ENCODE measurements around the gene CACNG6. TPM values are rescaled to one million over a fixed set of nuclear protein-coding genes. Genes with fewer than 3 reads are reported as not detected.
"Not testable (repeated sequence)": the region's sequence is repeated elsewhere in the genome, so short reads cannot be mapped to it uniquely, and the experiment has no call there.

CACNG6 gene
- polyA plus RNA-seq, 1 donor (not counting 4 experiments of a cell fraction or from before 2014, with no cell fraction given), result not detected

GRCh38 chr19:54035215-54036178, 44.1 kb downstream of the CACNG6 start:
- dilution Hi-C loops (cut with MboI; ENCODE audit: extremely low pct_ligation_motif_present, low sequenced_read_pairs), result loop anchor here (25.0 kb wide), 1 partner anchor 98 kb away; no protein-coding TSS in a partner anchor
- Histone ChIP-seq H3K9ac (ENCODE audit: control insufficient read depth, extremely low read depth, insufficient read depth, low read length) (no peak overlapping the region), H3K27me3 (ENCODE audit: control insufficient read depth, extremely low read depth, insufficient read depth, low read length) (no peaks in the 10 kb centered on the region), H4K20me1 (ENCODE audit: control insufficient read depth, extremely low read depth, insufficient read depth, low read length) (no peaks in the 10 kb centered on the region), H3K9me1 (ENCODE audit: control insufficient read depth, extremely low read depth, insufficient read depth, low read length) (no peaks in the 10 kb centered on the region), H3K9me3 (ENCODE audit: control insufficient read depth, low read depth, low read length) (no peaks in the 10 kb centered on the region), H3K4me3 (ENCODE audit: control insufficient read depth in 2 of 3, extremely low read depth in 1 of 3, insufficient read depth in 2 of 3, low read depth in 1 of 3, low read length in 3 of 3) (no peak overlapping the region), H3K4me2 (ENCODE audit: control insufficient read depth, extremely low read depth, insufficient read depth, low read depth, low read length) (peak overlapping the region; percentile 32), H3K4me1 (ENCODE audit: control insufficient read depth, extremely low read depth, insufficient read depth, low read length) (peaks cover 5% of the 10 kb centered on the region), H3K79me2 (ENCODE audit: control insufficient read depth, insufficient read depth, low read length) (no peaks in the 10 kb centered on the region), H3K36me3 (ENCODE audit: control insufficient read depth in 2 of 2, extremely low read depth in 1 of 2, insufficient read depth in 2 of 2, low read length in 2 of 2) (no peaks in the 10 kb centered on the region), H2AFZ (ENCODE audit: control insufficient read depth, low read length) (peak overlapping the region; percentile 77), H3K27ac (ENCODE audit: control insufficient read depth, insufficient read depth, low read length) (no peak overlapping the region)
- TF ChIP-seq EZH2 (IDR thresholded peaks at IDR 0.05; ENCODE audit: low read length) (no peak), CTCF (optimal IDR thresholded peaks at IDR 0.05 in 1 of 3, IDR thresholded peaks at IDR 0.05 in 1 of 3, conservative IDR thresholded peaks at IDR 0.05 in 1 of 3; ENCODE audit: extremely low read depth in 1 of 3, insufficient read depth in 2 of 3, low read length in 3 of 3) (no peak)
- DNase-seq (ENCODE audit: low read depth, low spot score) (no peak), FAIRE-seq (peak; percentile 79)

- FAIRE-seq; H3K36me3 ChIP-seq (ENCODE audit: control insufficient read depth in 2 of 2, extremely low read depth in 1 of 2, insufficient read depth in 2 of 2, low read length in 2 of 2); H3K4me2 ChIP-seq (ENCODE audit: control insufficient read depth, extremely low read depth, insufficient read depth, low read depth, low read length); H3K79me2 ChIP-seq (ENCODE audit: control insufficient read depth, insufficient read depth, low read length); H3K27ac ChIP-seq (ENCODE audit: control insufficient read depth, insufficient read depth, low read length); H3K4me1 ChIP-seq (ENCODE audit: control insufficient read depth, extremely low read depth, insufficient read depth, low read length); H3K4me3 ChIP-seq (ENCODE audit: control insufficient read depth in 2 of 3, extremely low read depth in 1 of 3, insufficient read depth in 2 of 3, low read depth in 1 of 3, low read length in 3 of 3); DNase-seq (ENCODE audit: low read depth, low spot score); H3K9ac ChIP-seq (ENCODE audit: control insufficient read depth, extremely low read depth, insufficient read depth, low read length); H2AFZ ChIP-seq (ENCODE audit: control insufficient read depth, low read length); H3K9me3 ChIP-seq (ENCODE audit: control insufficient read depth, low read depth, low read length); H3K9me1 ChIP-seq (ENCODE audit: control insufficient read depth, extremely low read depth, insufficient read depth, low read length); H4K20me1 ChIP-seq (ENCODE audit: control insufficient read depth, extremely low read depth, insufficient read depth, low read length); H3K27me3 ChIP-seq (ENCODE audit: control insufficient read depth, extremely low read depth, insufficient read depth, low read length): not testable (repeated sequence)
- dilution Hi-C loops (cut with MboI; ENCODE audit: extremely low pct_ligation_motif_present, low sequenced_read_pairs), result loop anchor here (25.0 kb wide), 1 partner anchor 99 kb away; no protein-coding TSS in a partner anchor
Measured at GRCh38 chr19:54036542-54036941, 45.1 kb downstream of the CACNG6 start.
